Measurements from ENCODE around the gene NUDT19.

NUDT19 gene

GRCh38 chr19:32718286-32718685 is 26.7 kb downstream of the NUDT19 start:
- TF ChIP-seq CTCF (IDR thresholded peaks at IDR 0.05; ENCODE audit: low read depth, low read length, missing control alignments), result no peak

GRCh38 chr19:32719611-32720059 is 28.0 kb downstream of the NUDT19 start, which contains the start of gene TDRD12:
Gene TDRD12 (plus strand): TSS chr19:32719767. CDS start chr19:32720073, 306 bp downstream.
- H3K4me3 ChIP-seq (ENCODE audit: low read depth, low read length), result no peak within 1 kb of the TSS

More at GRCh38 chr19:32718286-32718685, 26.7 kb downstream of the NUDT19 start:
- DNase-seq (ENCODE audit: low read depth), result no peak
- no peak overlapping the region for H3K4me3 ChIP-seq (ENCODE audit: low read depth, low read length)

GRCh38 chr19:32720216-32720935 is 28.8 kb downstream of the NUDT19 start:
- no peak overlapping the region for H3K4me3 ChIP-seq (ENCODE audit: low read depth, low read length)
- no peak for DNase-seq (ENCODE audit: low read depth)
- no peak for TF ChIP-seq CTCF (IDR thresholded peaks at IDR 0.05; ENCODE audit: low read depth, low read length, missing control alignments)

More at GRCh38 chr19:32719611-32720059, 28.0 kb downstream of the NUDT19 start, which contains the start of gene TDRD12:
- DNase-seq (ENCODE audit: low read depth), result no peak
- TF ChIP-seq CTCF (IDR thresholded peaks at IDR 0.05; ENCODE audit: low read depth, low read length, missing control alignments), result no peak

- TF ChIP-seq CTCF (IDR thresholded peaks at IDR 0.05; ENCODE audit: low read depth, low read length, missing control alignments), result no peak
- DNase-seq (ENCODE audit: low read depth), result no peak
- no peak overlapping the region for H3K4me3 ChIP-seq (ENCODE audit: low read depth, low read length)
Observed at GRCh38 chr19:32720936-32721250, 29.3 kb downstream of the NUDT19 start.

- TF ChIP-seq CTCF (IDR thresholded peaks at IDR 0.05; ENCODE audit: low read depth, low read length, missing control alignments), result no peak
- no peak overlapping the region for H3K4me3 ChIP-seq (ENCODE audit: low read depth, low read length)
- no peak for DNase-seq (ENCODE audit: low read depth)
Observed at GRCh38 chr19:32735936-32736335, 44.3 kb downstream of the NUDT19 start.

GRCh38 chr19:32743021-32743420 is 51.4 kb downstream of the NUDT19 start:
- no peak for DNase-seq (ENCODE audit: low read depth)
- no peak for TF ChIP-seq CTCF (IDR thresholded peaks at IDR 0.05; ENCODE audit: low read depth, low read length, missing control alignments)
- H3K4me3 ChIP-seq (ENCODE audit: low read depth, low read length), result no peak overlapping the region

- TF ChIP-seq CTCF (IDR thresholded peaks at IDR 0.05; ENCODE audit: low read depth, low read length, missing control alignments), result no peak
- no peak overlapping the region for H3K4me3 ChIP-seq (ENCODE audit: low read depth, low read length)
- no peak for DNase-seq (ENCODE audit: low read depth)
Observed at GRCh38 chr19:32743447-32743846, 51.8 kb downstream of the NUDT19 start.
